Adrenal gland (tissue), 12 donors: Measurements from ENCODE around the gene LRRK2. TPM values are rescaled to one million over a fixed set of nuclear protein-coding genes. Genes with fewer than 3 reads are reported as not detected.
"Not testable (repeated sequence)": the region's sequence is repeated elsewhere in the genome, so short reads cannot be mapped to it uniquely, and the experiment has no call there.

Source experiments
- DNase-seq, 7 donors: peaks; one replicate each; pipeline ENCODE4 v3.0.0-alpha.2; 2019 to 2020
- H3K27ac ChIP-seq, 5 donors: fragments of 200-600 bp; sonication (generic) in 4 of 5; 1 replicate in 3 of 5; 2 replicates in 2 of 5; pipeline versions ENCODE4 v1.5.1 to v1.8.0; 2016 to 2020; ENCODE audit warnings: mild to moderate bottlenecking in 1 of 5
- H3K27me3 ChIP-seq: fragments of 200-600 bp; 2 replicates; pipeline ENCODE4 v1.8.0; 2021
- H3K36me3 ChIP-seq, 2 donors: fragments of 200-600 bp; replicated peaks in 1 of 2; 1 replicate in 1 of 2; 2 replicates in 1 of 2; pipeline versions ENCODE4 v1.5.1 to v1.8.0; 2018 to 2022
- H3K4me1 ChIP-seq, 2 donors: fragments of 200-600 bp; replicated peaks in 1 of 2; 1 replicate in 1 of 2; 2 replicates in 1 of 2; pipeline versions ENCODE4 v1.5.1 to v1.8.0; 2018 to 2021
- H3K4me3 ChIP-seq, 4 donors: fragments of 200-600 bp; sonication (generic) in 3 of 4; one replicate each; pipeline ENCODE4 v1.5.1; 2016 to 2018
- H3K9me3 ChIP-seq, 3 donors: fragments of 200-600 bp; sonication (generic) in 1 of 3; replicated peaks in 1 of 3; 1 replicate in 2 of 3; 2 replicates in 1 of 3; pipeline versions ENCODE4 v1.5.1 to v1.8.0; 2016 to 2021
- POLR2A ChIP-seq, 2 donors: fragments of 450-650 bp; IDR thresholded peaks; one replicate each; pipeline ENCODE4 v1.6.1; 2017; ENCODE audit warnings: antibody characterized with exemption in 2 of 2, mild to moderate bottlenecking in 2 of 2, moderate library complexity in 1 of 2
- whole genome bisulfite sequencing, 4 donors: extraction: QIAGEN DNeasy Blood & Tissue Kit in 2 of 4; methylation state at CpG; one replicate each; pipeline versions ENCODE4 v1.1.5 to v1.1.7; 2013 to 2017; 5-methylcytosine and 5-hydroxymethylcytosine counted together
- intact Hi-C, 2 donors: fragments of 100-400 bp; cut with DNase I; formaldehyde crosslinking; loops; one replicate each; pipeline versions ENCODE4 v1.14.1 to v1.15.0; 2022 to 2023
- polyA plus RNA-seq, 3 donors: library from polyadenylated mRNA; stranded (reverse); fragments of 200-250 nt in 2 of 3; fragments of 350-450 nt in 1 of 3; fragmentation: Illumina TruSeq in 1 of 3; extraction: RNeasy Lipid Tissue Mini Kit (QIAGEN cat#74804) in 1 of 3; gene quantifications; one replicate each; pipeline ENCODE4 v1.2.3, GENCODE V29; 2013 to 2014
- total RNA-seq, 9 donors: library from RNA; depleted of rRNA in 4 of 9; stranded (reverse); fragments of >200 nt in 4 of 9; fragments of 120-200 nt in 1 of 9; fragmentation: NEBNext Ultra II Directional in 1 of 9; extraction: Animal tissue kit (Norgen Biotek cat#: 25700) in 1 of 9; gene quantifications; one replicate each; pipeline versions ENCODE4 v1.1.0 to v1.2.4, GENCODE V29; 2013 to 2023
- TF ChIP-seq, protein P1 (sequence below), 6 experiments: fragments of 450-650 bp in 4 of 6; fragments of 200-600 bp in 2 of 6; sonication (generic) in 1 of 6; IDR thresholded peaks; 1 replicate in 5 of 6; 2 replicates in 1 of 6; pipeline versions ENCODE4 v1.5.1 to v1.8.0; 2016 to 2021; ENCODE audit warnings: antibody characterized with exemption in 6 of 6, mild to moderate bottlenecking in 2 of 6, moderate library complexity in 1 of 6
- donor health status: healthy with polysubstance abuse.
- donor health status: Bipolar disorder and iron deficiency.
- donor health status: DM: yes; HTN: yes; CAD: no.
- donor health status: DM: no; HTN: no; CAD: no.
- donor health status: DM: no; HTN: no; CAD: no.
- donor health status: DM: yes; HTN: yes; CAD: no.

LRRK2 gene
- total and polyA plus RNA-seq, 12 donors: 2.6 to 25.6 (median 12.2) TPM

GRCh38 chr12:40240779-40241178 lies 16.0 kb downstream of the LRRK2 start:
- Histone ChIP-seq H3K4me1 (peaks cover 0 to 7% of the 10 kb centered on the region in 2 donors), H3K27me3 (no peaks in the 10 kb centered on the region), H3K4me3 (no peak overlapping the region), H3K27ac (no peak overlapping the region), H3K36me3 (peaks cover 0 to 4% of the 10 kb centered on the region in 2 donors), H3K9me3 (no peaks in the 10 kb centered on the region)
- DNase-seq: no peak
- WGBS, 4 donors: 95 to 100% (median 95%) methylated on average over 4 of the region's 4 CpGs
- intact Hi-C loops: no loop called here
- TF ChIP-seq, protein P1, sequence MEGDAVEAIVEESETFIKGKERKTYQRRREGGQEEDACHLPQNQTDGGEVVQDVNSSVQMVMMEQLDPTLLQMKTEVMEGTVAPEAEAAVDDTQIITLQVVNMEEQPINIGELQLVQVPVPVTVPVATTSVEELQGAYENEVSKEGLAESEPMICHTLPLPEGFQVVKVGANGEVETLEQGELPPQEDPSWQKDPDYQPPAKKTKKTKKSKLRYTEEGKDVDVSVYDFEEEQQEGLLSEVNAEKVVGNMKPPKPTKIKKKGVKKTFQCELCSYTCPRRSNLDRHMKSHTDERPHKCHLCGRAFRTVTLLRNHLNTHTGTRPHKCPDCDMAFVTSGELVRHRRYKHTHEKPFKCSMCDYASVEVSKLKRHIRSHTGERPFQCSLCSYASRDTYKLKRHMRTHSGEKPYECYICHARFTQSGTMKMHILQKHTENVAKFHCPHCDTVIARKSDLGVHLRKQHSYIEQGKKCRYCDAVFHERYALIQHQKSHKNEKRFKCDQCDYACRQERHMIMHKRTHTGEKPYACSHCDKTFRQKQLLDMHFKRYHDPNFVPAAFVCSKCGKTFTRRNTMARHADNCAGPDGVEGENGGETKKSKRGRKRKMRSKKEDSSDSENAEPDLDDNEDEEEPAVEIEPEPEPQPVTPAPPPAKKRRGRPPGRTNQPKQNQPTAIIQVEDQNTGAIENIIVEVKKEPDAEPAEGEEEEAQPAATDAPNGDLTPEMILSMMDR (IDR thresholded peaks at IDR 0.05): no peak
- no peak for TF ChIP-seq POLR2A (IDR thresholded peaks at IDR 0.05)

GRCh38 chr12:40241741-40242140 lies 16.9 kb downstream of the LRRK2 start:
- H3K9me3 ChIP-seq: no peaks in the 10 kb centered on the region
- intact Hi-C loops: no loop called here
- peaks cover 0 to 7% of the 10 kb centered on the region in 2 donors for H3K4me1 ChIP-seq
- WGBS, 4 donors: 60 to 88% (median 72%) methylated on average over 1 of the region's 1 CpG
- no peaks in the 10 kb centered on the region for H3K27me3 ChIP-seq
- TF ChIP-seq, protein P1 (IDR thresholded peaks at IDR 0.05): no peak
- no peak for TF ChIP-seq POLR2A (IDR thresholded peaks at IDR 0.05)
- no peak overlapping the region for H3K27ac ChIP-seq
- no peak for DNase-seq
- H3K36me3 ChIP-seq: no peaks in the 10 kb centered on the region
- no peak overlapping the region for H3K4me3 ChIP-seq

DNA sequence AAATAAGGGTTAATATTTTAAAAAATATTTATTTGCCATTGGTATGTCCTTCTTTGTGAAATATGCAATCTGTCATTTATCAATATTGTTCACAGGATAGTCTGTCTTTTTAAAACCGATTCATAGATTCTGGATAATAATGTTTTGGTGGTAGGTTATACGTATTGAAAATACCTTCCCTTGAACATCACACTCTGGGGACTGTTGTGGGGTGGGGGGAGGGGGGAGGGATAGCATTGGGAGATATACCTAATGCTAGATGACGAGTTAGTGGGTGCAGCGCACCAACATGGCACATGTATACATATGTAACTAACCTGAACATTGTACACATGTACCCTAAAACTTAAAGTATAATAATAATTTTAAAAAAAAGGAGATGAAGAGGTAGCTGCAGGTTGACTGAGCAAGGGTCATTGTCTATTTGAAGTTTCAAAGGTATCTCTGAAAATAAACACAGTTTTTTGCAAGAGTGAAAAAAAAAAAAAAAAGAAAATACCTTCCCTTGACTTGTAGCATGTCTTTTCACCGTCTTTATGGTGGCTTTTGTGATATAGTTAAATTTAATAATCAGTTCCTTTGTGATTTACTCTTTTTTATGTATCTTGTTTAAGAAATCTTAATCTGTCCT lies 19.8 kb downstream of the LRRK2 start:
- intact Hi-C loops, H3K4me3 ChIP-seq, H3K9me3 ChIP-seq, H3K27ac ChIP-seq, DNase-seq, H3K36me3 ChIP-seq, H3K27me3 ChIP-seq, H3K4me1 ChIP-seq: not testable (repeated sequence)
- WGBS, 4 donors: 94 to 96% (median 94%) methylated on average over 5 of the region's 5 CpGs

- H3K27ac ChIP-seq: no peak overlapping the region
- TF ChIP-seq POLR2A (IDR thresholded peaks at IDR 0.05): no peak
- TF ChIP-seq, protein P1 (IDR thresholded peaks at IDR 0.05): no peak
- H3K36me3 ChIP-seq: no peaks in the 10 kb centered on the region
- WGBS, 4 donors: 79 to 90% (median 82%) methylated on average over 1 of the region's 1 CpG
- intact Hi-C loops: no loop called here
- H3K4me1 ChIP-seq: no peaks in the 10 kb centered on the region
- no peak overlapping the region for H3K4me3 ChIP-seq
- DNase-seq: no peak
- H3K9me3 ChIP-seq: no peaks in the 10 kb centered on the region
- H3K27me3 ChIP-seq: no peaks in the 10 kb centered on the region
These were observed 23.2 kb downstream of the LRRK2 start for GRCh38 chr12:40248034-40248433.
